SIG-M5 (cell line): ENCODE results near the gene DDX46.
A peak's percentile ranks its signal among the peaks of the same experiment; 100 is the strongest.
"Not testable (repeated sequence)": the region's sequence is repeated elsewhere in the genome, so short reads cannot be mapped to it uniquely, and the experiment has no call there.

Experiments used
- DNase-seq: peaks from one replicate; lab custom pipeline; 2025; lab: John Stamatoyannopoulos, UW

Gene DDX46

GRCh38 chr5:134845335-134845851 is 86.8 kb downstream of the DDX46 start:
- DNase-seq: no peak

DNA sequence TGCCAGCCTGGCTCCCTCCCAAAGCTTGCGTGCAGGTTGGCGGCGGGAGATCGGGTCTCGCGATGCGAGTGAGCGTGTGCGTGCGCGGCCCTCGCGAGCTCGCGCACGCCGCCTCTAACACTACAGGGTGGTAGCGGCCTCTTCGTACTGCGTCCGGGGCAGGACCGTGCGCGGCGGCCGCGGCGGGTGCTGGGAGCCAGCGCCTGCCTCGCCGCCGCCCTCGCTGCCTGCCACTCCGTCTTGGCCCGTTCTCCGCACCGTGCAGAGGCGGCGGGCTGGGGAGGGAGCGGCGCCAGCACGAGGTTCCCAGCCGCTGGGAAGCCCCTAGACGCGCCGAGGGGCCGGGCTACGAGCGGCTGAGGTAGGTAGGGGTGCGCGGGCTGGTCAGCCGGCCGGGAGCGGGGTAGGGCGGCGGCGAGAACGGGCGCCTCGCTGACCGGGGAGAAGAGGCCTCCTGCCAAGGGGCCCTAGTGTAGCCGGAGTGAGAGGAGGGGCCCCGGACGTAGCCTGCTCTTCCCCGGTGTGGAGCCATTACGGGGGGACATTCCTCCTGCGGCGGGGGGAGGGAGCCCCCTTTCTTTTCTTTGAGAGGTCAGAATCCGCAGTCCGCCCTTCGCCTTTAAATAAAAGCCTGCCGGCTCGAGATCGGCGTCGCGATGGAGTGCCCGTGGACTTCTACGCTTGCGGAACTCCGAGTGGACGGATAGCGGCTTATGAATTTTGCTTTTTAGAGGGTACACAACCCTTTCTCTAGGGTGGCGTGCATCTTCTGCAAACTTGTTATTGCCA is 87.5 kb downstream of the DDX46 start, which contains the start of gene C5orf24:
C5orf24 (plus strand) TSS at position 117 of the 789 bp plus-strand sequence. CDS start 8,933 bp downstream, outside the sequence.
- DNase-seq: peak; percentile 70

- DNase-seq: no peak
These were observed 88.0 kb downstream of the DDX46 start for GRCh38 chr5:134846641-134846960.

- not testable (repeated sequence) for DNase-seq
These were observed 90.9 kb downstream of the DDX46 start for GRCh38 chr5:134849434-134849933.

DNA sequence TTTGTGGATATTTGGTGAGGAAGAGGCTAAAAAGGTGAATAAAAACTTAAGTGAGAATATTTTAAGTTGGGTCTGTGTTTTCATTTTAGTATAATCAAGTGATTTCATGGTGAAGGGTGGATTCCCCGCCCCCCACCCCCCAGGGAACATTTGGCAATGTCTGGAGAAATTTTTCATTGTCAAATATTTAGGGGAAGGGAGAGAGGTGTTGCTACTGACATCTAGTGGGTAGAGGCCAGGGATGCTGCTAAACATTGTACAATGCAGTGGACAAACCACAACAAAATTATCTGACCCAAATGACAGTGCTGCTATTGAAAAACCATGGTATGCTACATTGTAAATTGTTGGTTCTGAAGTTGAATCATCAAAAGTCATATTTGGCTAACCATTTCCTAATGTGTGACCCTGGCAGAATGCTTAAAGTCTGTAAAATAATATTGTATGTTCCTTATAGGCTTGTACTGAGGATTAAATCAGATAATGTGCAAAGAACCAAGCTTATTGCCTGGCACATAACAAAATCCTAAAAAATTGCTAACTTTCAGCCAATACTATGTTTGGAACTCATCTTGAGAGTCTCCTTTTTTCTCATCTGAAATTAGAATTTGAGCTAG is 92.8 kb downstream of the DDX46 start:
- DNase-seq: no peak

DNA sequence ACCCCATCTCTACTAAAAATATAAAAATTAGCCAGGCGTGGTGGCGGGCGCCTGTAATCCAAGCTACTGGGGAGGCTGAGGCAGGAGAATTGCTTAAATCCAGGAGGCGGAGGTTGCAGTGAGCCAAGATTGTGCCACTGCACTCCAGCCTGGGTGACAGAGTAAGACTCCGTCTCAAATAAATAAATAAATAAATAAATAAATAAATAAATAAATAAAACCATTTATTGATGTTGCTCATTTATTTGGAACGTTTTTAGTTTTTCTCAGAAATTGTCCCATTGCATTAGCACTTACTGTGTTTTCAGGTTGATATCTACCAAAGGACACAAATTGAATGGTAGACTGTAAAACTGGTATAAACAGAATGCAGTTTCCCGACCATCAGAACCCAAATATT is 97.9 kb downstream of the DDX46 start:
- not testable (repeated sequence) for DNase-seq

GRCh38 chr5:134857401-134857800 is 98.8 kb downstream of the DDX46 start:
- no peak for DNase-seq

- DNase-seq: no peak
These were observed 106.1 kb downstream of the DDX46 start for GRCh38 chr5:134864707-134865106.

- DNase-seq: no peak
These were observed 114.9 kb downstream of the DDX46 start for GRCh38 chr5:134873494-134873893.

GRCh38 chr5:134873987-134874830 is 115.6 kb downstream of the DDX46 start, which contains the start of gene TXNDC15:
TSS of gene TXNDC15 (plus strand) at chr5:134874371. CDS start at chr5:134874428, 57 bp downstream.
- no peak for DNase-seq

- no peak for DNase-seq
These were observed 116.5 kb downstream of the DDX46 start for GRCh38 chr5:134874831-134875655.

DNA sequence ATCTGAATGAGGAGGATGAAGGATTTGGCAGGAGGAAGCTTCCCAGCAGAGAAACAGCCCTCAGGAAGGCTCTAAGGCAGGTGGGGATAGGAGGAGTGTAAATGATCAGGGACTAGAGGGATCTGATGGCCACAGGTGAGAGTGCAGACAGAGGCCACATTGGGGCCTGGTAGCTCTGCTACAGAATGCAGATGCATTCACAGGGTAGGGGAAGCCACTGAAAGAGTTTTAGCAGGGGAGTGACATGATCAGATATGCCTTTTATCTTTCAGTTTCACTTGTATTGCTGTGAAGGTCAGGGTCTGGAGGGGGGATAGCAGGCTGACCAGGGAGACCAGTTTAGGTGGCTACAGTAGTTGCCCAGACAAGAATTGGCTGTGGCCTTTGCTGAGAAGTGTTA is 118.6 kb downstream of the DDX46 start:
- no peak for DNase-seq

- DNase-seq: no peak
These were observed 119.8 kb downstream of the DDX46 start for GRCh38 chr5:134878403-134878802.

- no peak for DNase-seq
These were observed 120.9 kb downstream of the DDX46 start for GRCh38 chr5:134879456-134879855.
